Activated effector memory CD4-positive, alpha-beta T cell treated with Interleukin-2 at 50 U/mL for 16 hours (primary cell): ENCODE data around the gene PRR4.

Experiments
- DNase-seq: peaks from one replicate; pipeline ENCODE4 v3.0.0-alpha.2; 2020

Gene PRR4

GRCh38 chr12:10849425-10849878, at the start of gene PRR4:
Gene PRR4, minus strand, starts transcription at chr12:10849475. Its CDS starts 38 bp downstream, at chr12:10849437.
- DNase-seq = no peak

- no peak for DNase-seq
These were observed 47.6 kb upstream of the PRR4 start for GRCh38 chr12:10896854-10897253.

- no peak for DNase-seq
These were observed 42.7 kb upstream of the PRR4 start for GRCh38 chr12:10891937-10892336.

GRCh38 chr12:10889226-10889625, 40.0 kb upstream of the PRR4 start:
- no peak for DNase-seq

- DNase-seq = no peak
These were observed 34.9 kb upstream of the PRR4 start, which contains the start of gene PRH1 for GRCh38 chr12:10884086-10884725. Gene PRH1, minus strand, starts transcription at chr12:10884255. Its CDS starts 38 bp downstream, at chr12:10884217.

- no peak for DNase-seq
These were observed 24.1 kb upstream of the PRR4 start for GRCh38 chr12:10873378-10873777.

- DNase-seq = no peak
These were observed 18.1 kb upstream of the PRR4 start for GRCh38 chr12:10867381-10867780.

- DNase-seq = no peak
These were observed 14.4 kb upstream of the PRR4 start for GRCh38 chr12:10863512-10864218.

GRCh38 chr12:10861366-10861765, 12.1 kb upstream of the PRR4 start:
- DNase-seq = no peak

GRCh38 chr12:10855807-10856206, 6.5 kb upstream of the PRR4 start:
- DNase-seq = no peak

- no peak for DNase-seq
These were observed 4.5 kb upstream of the PRR4 start for GRCh38 chr12:10853776-10854175.

GRCh38 chr12:10851243-10851858, 2.1 kb upstream of the PRR4 start:
- DNase-seq = no peak

GRCh38 chr12:10847744-10848143, 1.5 kb downstream of the PRR4 start:
- no peak for DNase-seq

- no peak for DNase-seq
These were observed 6.4 kb downstream of the PRR4 start for GRCh38 chr12:10842862-10843261.

- no peak for DNase-seq
These were observed 10.8 kb downstream of the PRR4 start for GRCh38 chr12:10838461-10838860.

- no peak for DNase-seq
These were observed 19.3 kb downstream of the PRR4 start for GRCh38 chr12:10829994-10830393.

- DNase-seq = no peak
These were observed 23.0 kb downstream of the PRR4 start, which contains the start of gene TAS2R10 for GRCh38 chr12:10826258-10826657. Gene TAS2R10, minus strand, starts transcription at chr12:10826358. Its CDS starts 89 bp downstream, at chr12:10826269.

- DNase-seq = no peak
These were observed 24.3 kb downstream of the PRR4 start for GRCh38 chr12:10824957-10825356.

GRCh38 chr12:10811883-10812536, 37.3 kb downstream of the PRR4 start:
- no peak for DNase-seq

GRCh38 chr12:10810068-10810467, 39.2 kb downstream of the PRR4 start, which contains the start of gene TAS2R9:
Gene TAS2R9, minus strand, starts transcription at chr12:10810168. Its CDS starts 93 bp downstream, at chr12:10810075.
- no peak for DNase-seq

- DNase-seq = no peak
These were observed 42.1 kb downstream of the PRR4 start, which contains the start of gene TAS2R8 for GRCh38 chr12:10807186-10807585. Gene TAS2R8, minus strand, starts transcription at chr12:10807286. Its CDS starts 306 bp downstream, at chr12:10806980.

- DNase-seq = no peak
These were observed 46.7 kb downstream of the PRR4 start, which contains the start of gene TAS2R7 for GRCh38 chr12:10802587-10802986. Gene TAS2R7, minus strand, starts transcription at chr12:10802627. Its CDS starts 57 bp downstream, at chr12:10802570.

- DNase-seq = no peak
These were observed 47.5 kb downstream of the PRR4 start for GRCh38 chr12:10801741-10802140.
